CD4-positive, alpha-beta T cell treated with Interleukin-10 for 1 hour (primary cell): ENCODE measurements around the gene PRDM2.
A peak's percentile ranks its signal among the peaks of the same experiment; 100 is the strongest.
"Not testable (repeated sequence)": the region's sequence is repeated elsewhere in the genome, so short reads cannot be mapped to it uniquely, and the experiment has no call there.

Source experiments
- DNase-seq: peaks from one replicate; pipeline ENCODE4 v3.0.0-alpha.2; 2020

The PRDM2 gene

GRCh38 chr1:13700521-13701270, 708 bp downstream of the PRDM2 start:
- peak; percentile 77 for DNase-seq

DNA sequence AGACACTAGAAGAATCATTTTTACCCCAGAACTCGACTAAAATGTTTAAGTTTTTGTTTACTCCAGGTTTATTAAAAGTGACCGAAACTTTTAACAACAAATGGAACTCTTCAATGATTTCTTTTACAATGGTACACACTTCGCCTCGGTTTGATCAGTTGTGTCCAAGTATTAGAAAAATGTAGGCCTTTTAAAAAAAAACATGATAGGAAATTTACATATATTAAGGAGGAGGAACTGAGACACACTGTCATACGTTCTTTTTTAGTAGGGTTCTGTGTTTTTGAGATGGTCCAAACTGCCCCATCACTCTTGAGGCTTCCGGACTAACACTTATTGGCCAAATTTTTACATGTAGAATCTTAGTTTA, 1.3 kb downstream of the PRDM2 start:
- DNase-seq: no peak

DNA sequence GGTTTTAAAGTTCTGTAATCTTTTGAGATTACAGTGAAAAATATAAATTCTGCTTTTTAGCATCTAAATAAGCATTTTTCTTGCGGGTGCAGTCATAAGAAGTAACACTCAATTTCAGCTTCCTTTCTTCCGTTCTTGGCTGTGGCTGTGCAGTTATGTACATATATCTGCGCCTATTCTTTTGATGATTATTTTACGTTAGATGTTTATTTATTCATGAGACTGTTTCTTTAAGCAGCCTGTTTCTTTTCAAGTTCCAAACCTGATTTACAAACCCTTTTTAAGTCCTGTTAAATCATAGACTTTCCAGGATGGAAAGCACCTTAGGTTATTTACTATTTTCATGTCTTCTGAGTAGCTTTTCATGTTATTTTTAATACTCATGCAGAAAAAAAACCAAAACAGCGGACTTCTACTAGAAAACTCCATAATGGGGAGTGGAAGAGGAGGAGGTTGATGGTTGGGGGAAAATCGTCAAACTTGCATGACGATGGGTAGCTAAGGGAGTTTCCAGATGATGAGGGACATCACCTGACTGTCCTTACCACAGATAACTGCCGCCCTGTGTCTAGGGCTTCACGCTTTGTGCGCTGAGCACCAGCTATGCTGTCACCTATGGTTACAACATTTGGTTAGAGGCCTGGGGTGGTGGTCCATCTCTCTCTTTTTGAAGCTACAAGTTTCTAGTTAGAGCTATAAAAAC, 2.6 kb downstream of the PRDM2 start:
- peak; percentile 92 for DNase-seq

- DNase-seq: no peak
Observed at GRCh38 chr1:13703128-13703513, 3.1 kb downstream of the PRDM2 start.

GRCh38 chr1:13703558-13704490, 3.8 kb downstream of the PRDM2 start:
- peak; percentile 15 for DNase-seq

GRCh38 chr1:13706046-13706445, 6.1 kb downstream of the PRDM2 start:
- DNase-seq: no peak

DNA sequence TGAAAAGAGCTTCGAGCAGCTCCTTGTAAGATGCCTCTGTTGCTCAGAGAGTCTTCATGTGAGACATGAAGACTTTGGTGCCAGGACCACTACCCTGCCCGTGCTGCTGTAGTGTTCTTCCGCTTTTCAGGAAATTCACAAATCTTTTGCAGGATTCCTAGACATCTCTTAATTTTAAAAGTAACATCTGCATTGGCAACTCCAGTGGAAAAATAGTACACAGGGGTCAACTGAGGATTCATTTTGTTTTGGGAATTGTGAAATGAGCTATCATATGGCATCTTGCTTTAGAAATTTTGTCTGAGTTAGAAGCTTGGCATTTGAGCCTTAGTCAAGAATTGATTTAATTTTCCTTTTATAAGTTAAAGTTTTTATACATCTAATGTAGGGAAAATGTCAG, 7.2 kb downstream of the PRDM2 start:
- no peak for DNase-seq

DNA sequence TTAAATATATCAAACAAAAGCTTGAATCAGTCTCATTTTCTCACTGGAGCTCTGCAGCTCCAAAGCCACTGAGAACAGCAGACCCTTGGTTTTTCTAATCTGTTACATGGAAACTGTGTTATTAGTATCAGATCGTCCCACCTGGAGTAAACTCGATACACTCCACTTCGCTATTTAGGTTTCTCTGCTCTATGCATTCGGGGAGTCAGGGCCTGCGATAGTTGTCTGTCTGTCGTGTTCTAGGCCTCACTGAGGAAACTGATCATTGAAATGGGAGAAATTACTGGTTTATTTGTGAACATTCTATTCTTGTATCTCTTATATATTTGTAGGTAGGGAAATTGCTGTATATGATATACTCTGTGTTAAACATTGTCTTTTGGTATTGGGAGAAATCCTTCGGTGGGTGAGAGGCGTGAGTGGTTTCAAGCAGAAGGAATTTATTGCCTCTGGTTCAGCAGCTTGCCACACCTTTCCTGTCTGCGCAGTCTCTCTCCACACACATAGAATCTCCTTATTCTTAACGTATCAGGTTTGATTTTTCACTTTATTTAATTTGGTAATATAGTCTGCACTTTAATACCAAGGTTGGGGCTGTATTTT, 8.5 kb downstream of the PRDM2 start:
- no peak for DNase-seq

GRCh38 chr1:13710086-13710485, 10.1 kb downstream of the PRDM2 start:
- DNase-seq: no peak

DNA sequence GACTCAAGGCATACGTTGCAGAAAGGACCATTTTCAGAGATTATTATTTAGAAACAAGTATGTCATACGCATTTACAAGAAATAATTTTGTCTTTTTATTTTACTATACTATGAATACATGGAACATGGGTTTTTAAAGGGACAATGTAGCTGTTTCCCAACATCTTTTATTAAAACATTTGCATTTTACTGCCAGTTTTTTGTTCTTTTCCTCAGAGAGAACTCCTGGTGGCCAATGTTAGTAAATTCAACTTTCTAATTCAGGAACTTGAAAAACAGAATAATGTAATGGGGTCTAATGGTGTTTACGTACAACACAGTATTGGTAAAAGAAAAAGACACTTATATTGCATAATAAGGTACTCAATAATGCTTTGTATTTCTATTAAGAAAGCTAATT, 14.9 kb downstream of the PRDM2 start:
- DNase-seq: no peak

GRCh38 chr1:13715616-13716287, 15.8 kb downstream of the PRDM2 start:
- not testable (repeated sequence) for DNase-seq

- DNase-seq: no peak
Observed at GRCh38 chr1:13722808-13723360, 22.9 kb downstream of the PRDM2 start.

- no peak for DNase-seq
Observed at GRCh38 chr1:13723810-13724209, 23.8 kb downstream of the PRDM2 start.

DNA sequence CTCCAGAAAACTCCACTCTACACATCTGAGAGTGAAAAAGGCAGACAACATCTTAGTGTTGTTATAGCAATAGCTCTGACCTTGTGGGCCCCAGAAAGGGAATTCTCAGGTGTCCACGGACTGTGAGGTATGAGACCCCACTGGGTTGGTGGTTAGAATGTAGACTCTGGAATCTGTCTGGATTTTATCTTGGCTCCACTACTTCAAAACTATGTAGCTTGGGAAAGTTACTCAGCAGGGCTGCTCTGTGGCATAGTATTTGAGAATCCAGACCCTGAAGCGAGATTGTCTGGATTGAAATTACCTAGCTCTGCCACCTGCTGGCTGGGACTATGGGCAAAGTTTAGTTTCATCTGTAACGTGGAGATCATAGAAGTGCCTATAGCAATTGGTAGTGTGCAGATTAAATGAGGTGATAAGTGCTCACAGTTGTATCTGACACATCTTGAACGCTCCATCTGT, 25.8 kb downstream of the PRDM2 start:
- peak; percentile 79 for DNase-seq

GRCh38 chr1:13728091-13728715, 28.2 kb downstream of the PRDM2 start:
- DNase-seq: no peak

GRCh38 chr1:13730291-13730690, 30.3 kb downstream of the PRDM2 start:
- peak; percentile 65 for DNase-seq

GRCh38 chr1:13730751-13731482, 30.9 kb downstream of the PRDM2 start:
- peak; percentile 92 for DNase-seq

- DNase-seq: no peak
Observed at GRCh38 chr1:13731897-13732296, 31.9 kb downstream of the PRDM2 start.

DNA sequence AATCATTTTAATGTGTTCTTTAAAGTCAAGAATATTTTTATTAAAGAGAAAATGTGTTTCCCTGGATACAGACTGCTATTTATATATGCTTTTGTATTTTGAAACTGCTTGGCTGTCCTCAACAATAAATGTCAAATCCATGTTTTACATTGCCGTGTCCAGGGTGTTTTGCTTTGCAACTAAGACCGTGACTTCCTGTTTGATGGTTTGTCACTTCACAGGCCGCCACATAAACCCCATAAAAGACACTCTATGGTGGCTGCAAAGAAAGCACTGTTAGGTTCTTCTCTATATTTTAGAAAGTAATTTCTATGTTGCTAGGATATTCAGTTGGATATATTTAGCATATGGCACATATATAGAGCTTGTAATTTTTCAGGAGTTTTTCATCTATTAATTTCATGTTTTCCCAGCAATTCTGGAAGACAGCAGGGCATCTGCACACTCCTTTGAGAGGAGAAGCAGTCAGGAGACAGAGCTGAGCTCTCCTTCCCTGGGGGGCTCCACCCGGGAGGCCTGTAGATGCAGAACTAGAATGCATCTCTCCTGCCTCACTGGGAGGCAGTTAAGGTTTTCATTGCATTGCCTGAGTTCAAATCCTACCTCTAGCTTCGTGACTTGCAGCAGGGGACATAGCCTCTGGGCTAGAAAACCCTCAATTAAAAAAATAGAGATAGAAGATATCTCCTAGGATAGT, 33.1 kb downstream of the PRDM2 start:
- DNase-seq: peak; percentile 73

DNA sequence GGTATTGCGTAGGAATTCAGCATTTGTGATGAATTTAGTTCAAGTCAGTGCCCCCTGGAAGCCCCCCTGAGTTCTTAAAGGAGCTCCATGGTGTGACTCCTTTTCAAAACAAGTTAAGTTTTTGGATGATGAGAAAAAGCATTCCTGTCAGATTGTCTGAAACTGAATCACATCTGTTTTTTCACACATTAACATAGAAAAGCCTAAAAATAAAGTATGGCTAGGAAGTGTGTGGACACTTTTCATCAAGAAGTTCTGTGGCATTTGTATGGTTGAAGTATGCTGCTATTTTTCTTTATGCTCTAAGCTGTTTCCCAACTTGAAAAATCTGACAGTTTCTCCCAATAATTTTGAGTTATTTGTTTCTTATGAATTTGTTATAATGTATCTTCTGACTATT, 33.7 kb downstream of the PRDM2 start:
- no peak for DNase-seq
